PC-3 (cell line): ENCODE results near the gene ARL8A. TPM values are rescaled to one million over a fixed set of nuclear protein-coding genes. Genes with fewer than 3 reads are reported as not detected.

Experiments used
- ATAC-seq: fragments of 200-7000 bp; cut with Tn5 transposase; 2 replicates; pipeline ENCODE4 v1.9.1; 2020; ENCODE audit warnings: mild to moderate bottlenecking, moderate library complexity
- BruUV-seq: library from RNA; stranded (reverse); fragments of 400-500 nt; replicated peaks from 2 replicates; lab custom pipeline; 2021; lab: Mats Ljungman, UMichigan
- CTCF ChIA-PET: fragments of 300-600 bp; sonication (Branson Sonifier 250); formaldehyde crosslinking; loops from one replicate; lab custom pipeline; 2022; ENCODE audit warnings: antibody characterized with exemption; lab: Charles Lee
- POLR2A ChIA-PET: fragments of 300-600 bp; sonication (Branson Sonifier 250); formaldehyde crosslinking; loops from one replicate; lab custom pipeline; 2022; ENCODE audit warnings: antibody characterized with exemption; ENCODE audit not compliant: unreplicated experiment; lab: Charles Lee
- DNase-seq: peaks from one replicate; pipeline ENCODE4 v3.0.0-alpha.2; 2015
- H2AFZ ChIP-seq: fragments of 300-600 bp; sonication (generic); 2 replicates; pipeline ENCODE4 v1.6.0; 2016; ENCODE audit warnings: antibody characterized with exemption, low read length
- H3F3A ChIP-seq: fragments of 300-600 bp; sonication (generic); one replicate; pipeline ENCODE4 v1.6.0; 2017; ENCODE audit warnings: antibody characterized with exemption, low read length, control low read depth, mild to moderate bottlenecking; ENCODE audit not compliant: unreplicated experiment
- H3K27ac ChIP-seq: fragments of 300-600 bp; sonication (generic); 2 replicates; pipeline ENCODE4 v1.5.1; 2016; ENCODE audit warnings: mild to moderate bottlenecking, low read length
- H3K27me3 ChIP-seq: fragments of 300-600 bp; sonication (generic); 2 replicates; pipeline ENCODE4 v1.6.1; 2016; ENCODE audit warnings: low read length, mixed read lengths
- H3K36me3 ChIP-seq: fragments of 300-600 bp; sonication (generic); 2 replicates; pipeline ENCODE4 v1.6.1; 2016; ENCODE audit warnings: low read depth, mixed run types, low read length, mixed read lengths
- H3K4me1 ChIP-seq: fragments of 300-600 bp; sonication (generic); 2 replicates; pipeline ENCODE4 v1.5.1; 2016; ENCODE audit warnings: low read length; ENCODE audit not compliant: insufficient read depth
- H3K4me2 ChIP-seq: fragments of 300-600 bp; sonication (generic); 2 replicates; pipeline ENCODE4 v1.6.0; 2016; ENCODE audit warnings: low read length
- H3K4me3 ChIP-seq: fragments of 300-600 bp; sonication (generic); 2 replicates; pipeline ENCODE4 v1.5.1; 2016; ENCODE audit warnings: mild to moderate bottlenecking, low read length, mixed read lengths
- H3K79me2 ChIP-seq: fragments of 300-600 bp; sonication (generic); 2 replicates; pipeline ENCODE4 v1.6.1; 2017; ENCODE audit warnings: low read length, mixed read lengths
- H3K9ac ChIP-seq: fragments of 300-600 bp; sonication (generic); 2 replicates; pipeline ENCODE4 v1.6.0; 2016; ENCODE audit warnings: mild to moderate bottlenecking, low read length
- H3K9me2 ChIP-seq: fragments of 300-600 bp; sonication (generic); replicated peaks from 2 replicates; pipeline ENCODE4 v1.6.1; 2016; ENCODE audit warnings: mixed run types, low read length, mixed read lengths
- H3K9me3 ChIP-seq: fragments of 300-600 bp; sonication (generic); 2 replicates; pipeline ENCODE4 v1.6.1; 2016; ENCODE audit warnings: low read length, mixed read lengths
- H4K20me1 ChIP-seq: fragments of 300-600 bp; sonication (generic); 2 replicates; pipeline ENCODE4 v1.6.1; 2016; ENCODE audit warnings: low read length, mixed read lengths
- EZH2 ChIP-seq: fragments of 300-600 bp; sonication (generic); IDR thresholded peaks from one replicate; pipeline ENCODE4 v1.6.1; 2017; ENCODE audit warnings: antibody characterized with exemption, mild to moderate bottlenecking, low read length; ENCODE audit not compliant: unreplicated experiment
- EZH2phosphoT487 ChIP-seq: fragments of 300-600 bp; sonication (generic); IDR thresholded peaks from 2 replicates; pipeline ENCODE4 v1.6.1; 2018; ENCODE audit warnings: mild to moderate bottlenecking, antibody characterized with exemption, low read length, borderline replicate concordance
- intact Hi-C: fragments of 100-400 bp; cut with micrococcal nuclease; formaldehyde crosslinking; loops from 2 replicates; pipeline ENCODE4 v1.9.0; 2023
- total RNA-seq: library from RNA; depleted of rRNA; stranded (reverse); fragments of >200 nt; gene quantifications from 2 replicates; pipeline ENCODE4 v1.2.3, GENCODE V29; 2014
- TF ChIP-seq, protein P1 (sequence below): fragments of 300-600 bp; sonication (generic); conservative IDR thresholded peaks from 2 replicates; pipeline ENCODE4 v1.5.1; 2017; ENCODE audit warnings: antibody characterized with exemption, low read depth, mild to moderate bottlenecking, low read length

ARL8A gene
- total RNA-seq, 1 experiment from 2014 or later: 20.4 TPM

DNA sequence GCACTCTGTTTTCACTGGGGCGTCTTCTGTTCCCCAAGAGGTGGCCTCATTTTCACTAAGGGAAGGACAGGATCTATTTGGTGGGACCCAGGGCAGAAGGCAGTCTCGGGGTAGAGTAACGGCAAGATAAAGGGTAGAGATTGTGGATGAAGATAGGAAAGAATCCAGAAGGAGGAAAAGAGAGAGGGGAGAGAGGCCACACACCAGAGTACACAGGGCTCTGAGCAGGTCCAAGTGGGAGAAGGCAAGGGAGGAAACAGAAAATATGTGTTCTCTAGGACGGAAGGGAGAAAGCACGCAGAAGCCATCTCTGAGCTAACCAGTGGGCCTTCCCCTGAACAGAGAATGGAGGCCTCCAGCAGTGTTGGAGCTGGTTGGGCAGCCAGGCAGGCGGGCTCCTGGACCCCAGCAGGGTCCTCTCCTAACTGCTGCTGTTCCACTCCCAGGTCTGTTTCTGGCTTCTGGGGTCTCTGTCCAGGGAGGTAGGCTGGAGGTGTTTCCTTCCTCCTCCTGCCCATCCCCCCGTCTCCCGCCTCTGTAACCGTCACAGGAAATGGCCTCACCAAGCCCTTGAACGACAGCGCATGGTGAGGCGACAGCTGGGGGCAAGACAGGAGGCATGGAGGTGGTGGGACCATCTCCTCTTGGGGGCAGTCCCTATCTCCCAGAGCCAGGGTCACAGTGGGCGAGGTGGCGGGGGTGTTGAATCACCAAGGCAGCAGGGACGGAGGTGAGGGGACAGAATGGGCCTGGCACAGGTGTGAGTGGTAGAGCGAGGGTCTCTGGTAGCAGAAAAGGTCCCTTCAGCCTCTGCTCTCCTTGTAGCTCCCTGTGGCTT, 15.2 kb upstream of the ARL8A start:
- DNase-seq (no peak), ATAC-seq (no peak)
- no peaks in the 10 kb centered on the region for H3K9me3 ChIP-seq
- BruUV-seq: no TSS peak
- H3K9me2 ChIP-seq: no peaks in the 10 kb centered on the region
- no peaks in the 10 kb centered on the region for H3K36me3 ChIP-seq
- H4K20me1 ChIP-seq: no peaks in the 10 kb centered on the region
- H3K4me3 ChIP-seq: no peak overlapping the region
- H3K4me2 ChIP-seq: no peak overlapping the region
- no peaks in the 10 kb centered on the region for H3F3A ChIP-seq
- ChIA-PET POLR2A (no interaction called here), CTCF (no interaction called here)
- no peaks in the 10 kb centered on the region for H3K79me2 ChIP-seq
- no peak overlapping the region for H3K27ac ChIP-seq
- H3K9ac ChIP-seq: no peak overlapping the region
- H2AFZ ChIP-seq: no peak overlapping the region
- intact Hi-C loops: no loop called here
- H3K27me3 ChIP-seq: no peaks in the 10 kb centered on the region
- H3K4me1 ChIP-seq: no peaks in the 10 kb centered on the region
- TF ChIP-seq EZH2 (no peak), EZH2phosphoT487 (no peak)

DNA sequence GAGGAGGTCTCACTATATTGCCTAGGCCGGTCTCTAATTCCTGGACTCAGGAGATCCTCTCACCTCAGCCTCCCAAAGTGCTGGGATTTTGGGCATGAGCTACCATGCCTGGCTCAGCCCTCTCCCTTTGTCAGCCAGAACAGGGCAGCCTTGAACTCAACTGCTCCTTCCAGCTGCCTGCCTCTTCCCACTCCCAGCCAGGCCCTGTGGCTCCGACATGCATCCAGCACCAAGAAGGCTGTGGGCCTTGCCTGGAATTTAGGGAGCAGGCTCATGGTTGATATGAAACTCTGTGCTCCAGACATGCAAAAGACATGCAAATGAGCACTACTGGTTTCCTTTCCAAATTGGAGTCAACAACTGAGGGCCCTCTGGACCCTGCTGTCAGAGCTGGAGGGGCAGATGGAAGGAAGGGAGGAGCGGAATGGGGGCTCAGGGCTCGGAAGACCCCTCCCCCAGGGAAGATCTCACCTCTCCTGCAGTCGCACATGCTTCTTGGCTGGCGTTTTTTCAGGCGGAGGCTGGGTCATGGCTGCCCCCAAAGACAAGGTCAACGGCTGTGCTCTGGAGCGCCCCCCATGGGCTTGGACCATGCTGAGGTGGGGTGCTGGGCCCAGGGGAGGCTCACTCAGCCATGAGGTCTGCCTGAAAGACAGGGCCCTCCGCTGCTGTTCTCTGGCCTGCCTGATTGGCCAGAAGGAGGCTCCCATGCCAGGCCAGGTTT, 14.4 kb upstream of the ARL8A start:
- H3K4me3 ChIP-seq: no peak overlapping the region
- H3K4me1 ChIP-seq: no peaks in the 10 kb centered on the region
- intact Hi-C loops: no loop called here
- POLR2A ChIA-PET: no interaction called here
- no peak for DNase-seq
- no peaks in the 10 kb centered on the region for H3K79me2 ChIP-seq
- BruUV-seq: no TSS peak
- no peaks in the 10 kb centered on the region for H4K20me1 ChIP-seq
- no peak overlapping the region for H2AFZ ChIP-seq
- no peak overlapping the region for H3K4me2 ChIP-seq
- H3K36me3 ChIP-seq: no peaks in the 10 kb centered on the region
- TF ChIP-seq EZH2phosphoT487: no peak
- TF ChIP-seq EZH2: no peak
- no peak for ATAC-seq
- H3F3A ChIP-seq: no peaks in the 10 kb centered on the region
- no peaks in the 10 kb centered on the region for H3K27me3 ChIP-seq
- no peak overlapping the region for H3K27ac ChIP-seq
- H3K9me3 ChIP-seq: no peaks in the 10 kb centered on the region
- no peaks in the 10 kb centered on the region for H3K9me2 ChIP-seq
- H3K9ac ChIP-seq: no peak overlapping the region
- CTCF ChIA-PET: no interaction called here

DNA sequence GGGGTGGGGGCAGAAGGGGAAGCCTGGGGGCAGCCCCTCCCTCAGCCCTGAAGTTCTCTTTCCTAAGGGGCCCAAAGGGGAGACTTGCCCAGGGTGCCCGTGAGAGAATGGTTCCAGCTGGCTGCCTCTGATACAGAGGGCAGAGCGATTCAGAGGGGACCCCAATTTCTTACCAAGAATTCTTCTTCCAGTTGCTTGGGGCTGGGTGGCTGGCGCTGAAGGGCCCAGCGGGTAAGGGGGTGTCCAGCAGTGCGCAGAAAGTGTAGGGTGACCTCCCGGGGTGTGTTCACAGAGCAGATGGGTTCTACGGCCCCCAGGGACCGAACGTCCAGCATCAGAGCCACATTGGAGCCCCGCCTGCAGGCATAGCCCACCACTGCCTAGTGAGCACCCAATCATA, 13.4 kb upstream of the ARL8A start:
- ChIA-PET POLR2A (no interaction called here), CTCF (interaction anchor here (0.8 kb wide), 1 partner anchor 28 kb away, joined by 3 read pairs; no protein-coding TSS in a partner anchor)
- Histone ChIP-seq H3K9me2 (no peaks in the 10 kb centered on the region), H4K20me1 (no peaks in the 10 kb centered on the region), H3F3A (no peaks in the 10 kb centered on the region), H3K36me3 (no peaks in the 10 kb centered on the region), H3K4me1 (no peaks in the 10 kb centered on the region), H3K9me3 (no peaks in the 10 kb centered on the region), H2AFZ (no peak overlapping the region), H3K27me3 (no peaks in the 10 kb centered on the region), H3K79me2 (no peaks in the 10 kb centered on the region), H3K4me3 (no peak overlapping the region), H3K27ac (no peak overlapping the region), H3K4me2 (no peak overlapping the region), H3K9ac (no peak overlapping the region)
- intact Hi-C loops: no loop called here
- ATAC-seq (no peak), DNase-seq (no peak)
- BruUV-seq: no TSS peak
- TF ChIP-seq EZH2phosphoT487 (no peak), EZH2 (no peak)
- TF ChIP-seq, protein P1, sequence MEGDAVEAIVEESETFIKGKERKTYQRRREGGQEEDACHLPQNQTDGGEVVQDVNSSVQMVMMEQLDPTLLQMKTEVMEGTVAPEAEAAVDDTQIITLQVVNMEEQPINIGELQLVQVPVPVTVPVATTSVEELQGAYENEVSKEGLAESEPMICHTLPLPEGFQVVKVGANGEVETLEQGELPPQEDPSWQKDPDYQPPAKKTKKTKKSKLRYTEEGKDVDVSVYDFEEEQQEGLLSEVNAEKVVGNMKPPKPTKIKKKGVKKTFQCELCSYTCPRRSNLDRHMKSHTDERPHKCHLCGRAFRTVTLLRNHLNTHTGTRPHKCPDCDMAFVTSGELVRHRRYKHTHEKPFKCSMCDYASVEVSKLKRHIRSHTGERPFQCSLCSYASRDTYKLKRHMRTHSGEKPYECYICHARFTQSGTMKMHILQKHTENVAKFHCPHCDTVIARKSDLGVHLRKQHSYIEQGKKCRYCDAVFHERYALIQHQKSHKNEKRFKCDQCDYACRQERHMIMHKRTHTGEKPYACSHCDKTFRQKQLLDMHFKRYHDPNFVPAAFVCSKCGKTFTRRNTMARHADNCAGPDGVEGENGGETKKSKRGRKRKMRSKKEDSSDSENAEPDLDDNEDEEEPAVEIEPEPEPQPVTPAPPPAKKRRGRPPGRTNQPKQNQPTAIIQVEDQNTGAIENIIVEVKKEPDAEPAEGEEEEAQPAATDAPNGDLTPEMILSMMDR: no peak
